ENCODE measurements around the gene ANKK1.

DNA sequence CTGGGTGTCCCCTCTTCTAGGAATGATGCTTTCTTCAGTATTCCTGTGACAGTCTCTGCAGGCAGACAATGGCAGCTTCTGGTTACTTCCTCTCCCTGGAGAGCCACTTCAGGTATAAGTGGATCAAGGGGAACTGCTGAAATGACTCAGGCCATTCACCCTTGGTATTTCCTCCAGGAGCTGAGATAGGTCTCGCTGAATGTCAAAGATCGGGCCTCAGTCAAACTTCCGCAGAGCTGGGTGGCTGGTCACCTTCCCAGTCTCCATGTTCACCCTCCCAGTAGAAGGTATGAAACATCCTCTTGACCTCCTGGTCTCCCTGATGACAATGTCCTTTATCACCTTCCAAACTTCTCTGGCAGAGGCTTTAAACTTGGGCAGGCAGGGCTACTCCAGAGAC lies 1.8 kb upstream of the ANKK1 start:
- TF ChIP-seq POLR2A (IDR thresholded peaks at IDR 0.05): no peak
- TF ChIP-seq, protein P1, sequence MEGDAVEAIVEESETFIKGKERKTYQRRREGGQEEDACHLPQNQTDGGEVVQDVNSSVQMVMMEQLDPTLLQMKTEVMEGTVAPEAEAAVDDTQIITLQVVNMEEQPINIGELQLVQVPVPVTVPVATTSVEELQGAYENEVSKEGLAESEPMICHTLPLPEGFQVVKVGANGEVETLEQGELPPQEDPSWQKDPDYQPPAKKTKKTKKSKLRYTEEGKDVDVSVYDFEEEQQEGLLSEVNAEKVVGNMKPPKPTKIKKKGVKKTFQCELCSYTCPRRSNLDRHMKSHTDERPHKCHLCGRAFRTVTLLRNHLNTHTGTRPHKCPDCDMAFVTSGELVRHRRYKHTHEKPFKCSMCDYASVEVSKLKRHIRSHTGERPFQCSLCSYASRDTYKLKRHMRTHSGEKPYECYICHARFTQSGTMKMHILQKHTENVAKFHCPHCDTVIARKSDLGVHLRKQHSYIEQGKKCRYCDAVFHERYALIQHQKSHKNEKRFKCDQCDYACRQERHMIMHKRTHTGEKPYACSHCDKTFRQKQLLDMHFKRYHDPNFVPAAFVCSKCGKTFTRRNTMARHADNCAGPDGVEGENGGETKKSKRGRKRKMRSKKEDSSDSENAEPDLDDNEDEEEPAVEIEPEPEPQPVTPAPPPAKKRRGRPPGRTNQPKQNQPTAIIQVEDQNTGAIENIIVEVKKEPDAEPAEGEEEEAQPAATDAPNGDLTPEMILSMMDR (IDR thresholded peaks at IDR 0.05): no peak

All from transverse colon (tissue), 3 donors.